ENCODE results near the gene ACMSD.

DNA sequence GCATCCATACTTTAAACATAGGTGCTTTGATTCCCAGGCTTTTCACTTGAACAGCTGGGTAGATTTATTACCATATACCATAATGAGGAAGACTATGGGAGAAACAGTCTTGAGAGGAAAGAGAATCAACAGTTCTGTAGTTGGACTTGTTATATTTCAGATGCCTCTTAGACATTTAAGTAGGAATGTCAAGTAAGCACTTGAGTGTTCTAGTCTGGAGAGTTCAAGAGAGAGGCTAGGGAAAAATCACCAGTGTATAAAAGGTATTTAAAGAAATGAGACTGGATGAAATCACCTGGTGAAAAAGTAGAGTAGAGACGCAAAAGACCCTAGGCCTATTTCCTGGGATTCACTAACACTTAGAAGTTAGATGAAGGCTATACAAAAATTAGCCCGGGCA, 66.8 kb downstream of the ACMSD start:
- TF ChIP-seq TAF1 (IDR thresholded peaks at IDR 0.05; ENCODE audit: low read depth, low read length) (no peak), PAX5 (IDR thresholded peaks at IDR 0.05; ENCODE audit: insufficient read depth, low read length, severe bottlenecking) (no peak), POLR2AphosphoS5 (IDR thresholded peaks at IDR 0.05; ENCODE audit: low read depth, low read length) (no peak)

All from GM12891 (cell line).